HG02571 (cell line): ENCODE results near the gene RYK.

Source experiments
- ATAC-seq: cut with Tn5 transposase; IDR thresholded peaks from one replicate; pipeline ENCODE4 v1.9.1; 2021; ENCODE audit warnings: mild to moderate bottlenecking, moderate library complexity; ENCODE audit not compliant: unreplicated experiment

The RYK gene

DNA sequence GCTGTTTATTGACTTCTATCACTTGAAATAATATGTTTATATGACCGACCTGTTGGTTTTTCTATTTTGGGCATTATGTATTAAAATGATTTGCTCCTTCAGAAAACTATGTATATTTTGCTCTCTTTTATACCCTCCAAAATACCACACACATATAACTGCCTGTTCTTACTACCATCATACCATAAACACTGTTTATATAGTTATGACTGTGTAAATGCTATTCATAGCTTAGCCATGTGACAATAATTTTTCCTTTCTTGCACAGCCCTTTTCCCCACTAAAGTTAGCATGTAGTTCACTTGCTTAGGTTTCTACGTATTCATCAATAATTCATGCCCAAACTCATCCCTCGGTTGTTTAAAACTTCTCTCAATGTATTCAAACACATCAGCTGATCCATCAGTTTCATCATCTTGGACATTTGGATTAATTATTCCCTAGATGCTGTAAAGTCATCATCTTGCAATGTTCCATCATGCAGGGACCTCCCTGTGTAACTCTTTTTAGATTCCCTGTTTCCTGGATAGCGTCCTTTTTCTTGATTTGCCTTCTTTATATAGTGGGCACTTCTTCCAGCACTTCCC, 8.2 kb upstream of the RYK start:
- ATAC-seq: no peak

DNA sequence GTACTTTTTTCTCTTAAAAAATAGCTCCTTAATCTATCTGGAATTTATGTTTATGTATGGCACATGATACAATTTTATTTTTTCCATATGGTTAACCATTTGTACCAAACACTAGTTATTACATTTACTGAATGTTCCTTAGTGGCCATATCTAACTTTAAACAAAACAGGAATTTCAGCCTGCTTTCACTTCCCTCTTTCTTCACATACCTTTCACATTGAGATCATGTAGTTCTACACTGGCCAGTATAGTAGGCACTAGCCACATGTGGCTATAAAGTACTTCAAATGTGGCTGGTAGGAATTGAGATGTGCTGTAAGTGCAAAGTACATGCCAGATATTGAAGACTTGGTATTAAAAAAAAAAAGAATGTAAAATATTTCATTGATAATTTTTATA, 4.7 kb upstream of the RYK start:
- no peak for ATAC-seq

DNA sequence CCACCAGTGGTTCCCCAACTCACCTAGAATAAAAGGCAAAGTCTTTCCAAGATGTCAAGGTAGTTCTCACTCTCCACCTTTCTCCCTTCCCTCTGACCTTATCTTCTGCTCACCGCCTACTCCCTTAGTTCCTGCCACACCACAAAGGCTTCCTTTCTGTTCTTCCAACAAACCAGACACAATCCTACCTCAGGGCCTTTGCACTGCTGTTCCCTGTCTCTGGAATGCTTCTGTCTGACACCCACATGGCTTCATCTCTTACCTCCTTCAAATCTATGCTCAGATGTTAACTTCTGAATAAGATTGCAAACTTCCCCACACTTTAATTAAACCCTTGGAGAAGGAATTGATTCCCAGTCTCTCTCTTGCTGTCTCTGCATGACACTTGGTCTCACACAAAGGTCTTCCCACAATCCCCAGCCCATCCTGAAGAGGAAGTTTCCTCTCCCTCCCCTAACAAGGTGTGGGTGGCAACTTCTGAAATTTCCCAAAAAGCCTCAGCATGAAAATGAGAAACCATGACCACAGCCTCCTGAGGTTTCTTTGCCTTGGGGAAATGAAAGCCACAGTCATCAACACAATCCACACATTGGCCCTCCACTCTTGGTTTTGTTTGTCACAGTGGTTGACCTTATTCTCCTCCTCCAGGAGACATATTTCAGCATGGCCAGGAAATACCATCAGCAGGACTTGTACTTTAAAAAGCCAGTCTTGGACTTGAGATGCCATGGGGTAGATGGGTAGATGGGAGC, 3.0 kb upstream of the RYK start:
- no peak for ATAC-seq

DNA sequence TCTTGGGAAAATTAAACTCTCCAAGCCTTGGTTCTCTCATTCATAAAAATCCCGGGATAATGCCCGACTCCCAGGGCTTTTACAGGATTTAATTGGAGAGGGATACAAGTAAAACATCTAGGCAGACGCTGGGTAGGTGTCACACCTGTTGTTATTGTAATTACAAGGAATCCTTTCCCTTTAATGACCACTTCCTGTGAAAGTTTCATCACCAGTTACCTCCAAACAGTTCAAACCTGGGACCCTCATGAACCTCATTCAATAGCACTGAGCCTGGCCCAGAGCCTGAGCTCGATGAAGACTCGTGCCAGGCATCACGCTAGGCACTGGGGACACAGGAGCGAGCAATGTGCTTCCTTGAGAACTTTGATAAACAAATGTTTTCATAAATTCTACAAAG, 2.1 kb upstream of the RYK start:
- no peak for ATAC-seq

DNA sequence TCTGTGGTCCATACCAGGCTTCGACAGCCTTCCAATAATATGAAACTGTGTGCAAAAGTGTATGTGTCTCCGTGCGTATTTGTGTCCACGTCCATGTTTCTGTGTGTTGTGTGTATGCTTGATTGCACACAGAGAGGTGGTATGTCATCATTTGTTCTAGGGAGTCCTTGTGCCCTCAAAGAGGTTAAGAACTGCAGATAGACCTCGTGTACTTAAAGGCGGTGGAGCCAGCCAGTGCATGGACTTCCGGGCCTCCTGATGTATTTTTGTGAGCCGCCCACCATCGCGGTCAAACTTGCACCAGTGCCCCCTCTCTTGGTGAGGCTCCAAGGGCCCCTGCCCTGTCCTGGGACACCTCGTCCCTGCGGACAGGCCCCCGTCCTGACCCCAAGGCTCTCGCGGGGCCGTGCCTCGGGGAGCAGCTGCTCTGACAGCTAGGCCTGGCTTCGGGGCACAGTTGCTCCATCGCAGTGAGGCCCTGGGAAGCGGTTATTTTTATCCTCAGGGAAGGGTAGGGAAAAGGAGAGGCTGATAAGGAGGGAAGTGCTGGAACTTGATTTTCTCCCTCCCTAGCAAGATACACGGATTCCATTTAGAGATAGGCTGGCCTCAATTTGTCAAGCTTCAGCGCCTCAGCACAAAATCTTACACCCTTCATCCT, 1.2 kb upstream of the RYK start:
- no peak for ATAC-seq

DNA sequence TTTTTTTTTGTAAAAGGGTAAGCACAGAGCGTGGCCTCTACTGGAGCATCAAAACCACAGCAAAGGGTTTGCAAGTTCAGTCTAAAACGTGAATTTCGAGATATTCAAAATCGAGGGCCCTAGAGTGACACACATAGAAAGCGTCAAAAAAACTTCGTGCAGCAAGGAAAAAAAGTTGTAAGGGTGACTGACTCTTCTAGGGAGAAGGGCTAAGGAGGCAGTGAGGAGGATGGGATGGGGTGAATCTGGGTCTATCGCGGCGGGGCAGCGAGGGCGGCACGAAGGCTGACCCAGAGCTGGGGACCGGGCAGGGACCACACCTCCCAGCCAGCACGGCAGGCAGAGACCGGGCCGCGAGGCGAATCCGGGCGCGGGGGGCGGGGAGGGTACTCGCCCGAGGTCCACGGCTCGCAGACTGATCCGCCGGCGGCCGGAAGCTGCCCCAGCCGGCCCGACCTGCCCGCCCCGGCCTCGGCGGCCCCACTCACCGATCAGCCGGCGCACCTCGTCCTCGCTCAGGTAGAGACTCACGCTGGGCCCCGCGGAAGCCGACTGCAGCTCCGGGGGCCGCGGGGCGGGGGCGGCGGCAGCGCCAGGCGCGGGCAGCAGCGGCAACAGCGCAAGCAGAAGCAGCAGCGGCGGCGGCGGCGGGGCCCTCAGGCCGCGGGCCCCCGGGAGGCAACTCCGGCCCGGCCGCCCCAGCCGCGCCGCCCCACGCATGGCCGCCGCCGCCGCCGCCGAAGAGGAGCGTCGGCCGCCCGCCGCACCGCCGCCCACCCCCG, 533 bp downstream of the RYK start:
- ATAC-seq: peak; percentile 55

DNA sequence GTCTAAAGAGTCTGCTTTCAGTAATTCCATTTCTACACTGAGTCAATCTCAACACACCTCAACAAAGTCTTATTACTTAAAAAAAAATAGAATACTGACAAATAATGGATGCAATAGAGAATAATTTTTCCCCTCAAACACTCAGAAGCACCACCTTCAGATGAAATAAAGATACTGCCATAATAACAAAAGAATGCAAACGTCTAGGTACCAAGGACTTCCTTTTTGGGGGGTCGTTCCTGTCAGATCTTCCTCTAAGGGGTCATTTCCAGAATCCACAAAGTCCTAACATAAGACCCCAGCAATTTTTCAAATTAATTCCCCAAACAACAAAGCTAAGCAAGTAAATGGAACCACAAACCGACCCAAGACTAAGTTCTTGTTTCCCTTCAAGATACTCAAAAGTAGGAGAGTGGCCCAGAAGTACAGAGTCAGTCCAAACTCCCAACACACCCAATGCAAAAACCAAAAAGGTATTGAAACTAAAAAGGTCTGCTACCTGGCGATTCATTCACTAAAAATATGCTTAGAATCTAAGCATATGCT, 1.3 kb downstream of the RYK start:
- no peak for ATAC-seq

DNA sequence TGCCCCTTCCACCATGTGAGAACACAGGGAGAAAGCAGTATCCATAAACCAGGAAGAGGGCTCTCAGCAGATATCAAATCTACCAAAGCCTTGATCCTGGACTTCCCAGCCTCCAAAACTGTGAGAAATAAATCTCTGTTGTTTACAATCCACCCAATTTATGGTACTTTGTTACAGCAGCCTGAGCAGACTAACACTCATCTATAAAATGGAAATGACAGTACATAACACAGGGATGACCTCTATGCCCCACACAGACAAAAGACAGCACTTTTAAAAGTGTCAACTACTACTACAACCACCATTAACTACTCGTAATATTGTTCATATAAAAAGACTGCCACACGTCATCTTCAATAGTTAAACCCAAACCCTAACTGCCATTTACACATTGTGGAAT, 5.7 kb downstream of the RYK start:
- ATAC-seq: no peak

DNA sequence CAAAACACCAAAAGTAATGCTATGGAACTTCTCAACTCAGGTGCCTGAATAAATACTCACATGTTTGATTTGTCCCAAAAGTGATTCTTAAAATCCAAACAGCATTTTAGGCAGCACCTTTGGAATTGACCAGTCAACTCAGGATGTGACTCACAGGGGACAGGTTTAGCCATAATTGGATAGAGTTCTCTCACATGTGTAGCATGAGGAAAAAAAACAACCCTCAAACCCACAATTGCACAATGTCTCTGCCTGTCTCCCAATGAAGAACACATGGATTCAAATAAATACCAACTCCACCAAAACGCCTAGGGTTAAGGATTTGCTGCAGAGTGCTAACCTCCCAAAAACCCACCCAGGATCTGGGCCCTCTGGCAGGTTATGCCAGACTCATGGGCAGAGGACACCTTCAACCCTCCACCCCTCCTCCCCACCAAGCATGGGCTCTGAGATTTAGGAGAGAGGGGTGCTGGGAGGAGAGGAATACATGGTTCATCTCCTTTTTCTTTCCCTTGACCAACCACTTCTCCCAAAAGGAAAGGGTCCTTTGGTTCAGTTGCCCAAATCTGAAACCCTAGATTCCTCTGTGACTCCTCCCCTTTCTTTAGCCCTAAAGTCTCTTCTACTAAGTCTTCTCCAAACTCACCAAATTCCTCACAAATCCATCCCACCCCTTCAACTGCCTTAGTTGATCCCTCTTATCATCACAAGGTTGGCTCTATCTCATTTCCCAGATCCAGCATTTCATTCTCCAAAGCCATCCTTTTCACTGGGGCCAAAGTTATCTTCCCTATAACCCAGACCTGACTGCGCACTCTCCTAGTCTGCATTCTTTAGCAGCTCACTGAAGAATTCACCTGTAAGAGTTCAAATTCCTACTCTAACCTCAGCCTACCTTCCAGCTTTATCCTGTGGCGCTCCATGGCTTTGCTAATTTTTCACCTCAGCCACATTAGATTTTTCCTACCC, 7.7 kb downstream of the RYK start:
- no peak for ATAC-seq

DNA sequence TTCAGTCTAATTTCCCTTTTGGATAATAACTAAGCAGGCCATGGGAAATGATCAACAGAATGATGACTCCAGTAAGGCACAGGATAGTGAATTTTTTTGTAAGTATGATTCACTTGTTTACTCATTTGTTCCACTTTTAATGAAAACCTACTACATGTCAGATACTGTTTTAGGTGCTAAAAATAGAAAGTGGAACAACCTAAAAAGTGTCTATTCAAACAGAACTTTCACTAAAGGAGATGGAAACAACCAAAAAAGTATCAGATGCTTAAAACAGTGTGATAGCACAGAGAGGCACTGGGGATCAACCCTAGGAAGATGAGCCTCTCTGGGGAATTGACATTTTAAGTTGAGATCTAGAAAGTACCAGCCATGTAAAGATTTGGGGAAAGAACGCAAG, 11.1 kb downstream of the RYK start:
- ATAC-seq: no peak

DNA sequence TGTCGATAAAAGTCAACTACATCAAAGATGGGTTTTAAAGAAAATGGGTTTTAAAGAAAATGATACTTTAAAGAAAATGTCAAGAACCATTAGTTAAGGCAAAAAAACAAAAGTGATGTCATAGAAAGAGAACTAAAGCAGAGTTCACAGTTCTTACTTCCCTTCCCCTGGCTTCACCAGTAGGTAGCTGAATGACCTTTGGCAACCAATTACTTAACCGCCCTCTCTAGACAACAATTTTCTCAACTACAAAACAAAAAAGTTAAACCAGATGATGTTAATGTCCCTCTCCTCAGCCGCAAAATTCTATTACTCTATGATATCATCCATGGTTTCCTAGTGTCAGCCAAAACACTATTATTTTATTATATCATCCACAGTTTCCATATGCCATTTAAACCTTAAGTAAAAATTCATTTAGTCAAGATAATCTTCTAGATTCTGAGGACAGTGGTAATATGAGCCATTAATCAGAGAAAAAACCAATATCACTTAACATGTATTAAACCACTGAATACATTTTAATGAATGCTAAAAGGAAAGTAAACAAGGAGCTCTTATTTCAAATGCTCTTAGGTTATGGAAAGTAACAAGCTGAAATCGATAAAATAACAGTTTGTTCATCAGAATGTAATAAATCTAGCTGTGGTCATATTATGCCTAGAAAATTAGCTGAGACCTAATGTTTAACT, 13.1 kb downstream of the RYK start:
- no peak for ATAC-seq

DNA sequence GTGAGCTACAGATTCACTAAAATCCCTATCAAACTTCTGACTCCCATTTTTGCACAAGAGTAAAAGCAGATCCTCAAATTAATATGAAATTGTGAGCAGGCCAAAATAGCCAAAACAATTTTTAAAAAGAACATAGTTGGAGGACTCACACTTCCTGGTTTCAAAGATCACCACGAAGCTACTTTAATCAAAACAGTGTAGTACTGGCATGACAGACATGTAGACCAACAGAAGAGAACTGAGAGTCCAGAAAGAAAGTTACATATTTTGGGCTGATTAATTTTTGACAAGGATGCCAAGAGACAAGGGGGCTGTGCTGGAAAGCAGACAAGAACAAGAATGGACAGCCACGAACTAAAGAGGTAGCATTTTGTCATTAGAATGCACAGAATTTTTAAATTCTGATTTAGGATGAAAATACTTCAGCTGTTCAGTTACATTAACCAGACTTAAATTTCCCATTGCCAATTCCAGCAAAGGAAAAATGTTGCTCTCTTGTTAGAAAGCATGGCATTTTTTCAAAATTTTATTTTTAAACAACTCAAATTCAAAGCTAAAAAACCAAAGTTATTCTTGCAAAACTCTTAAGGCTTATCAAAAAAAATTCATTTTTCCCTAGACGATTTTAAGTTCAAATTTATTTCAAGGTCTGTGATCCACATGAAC, 14.0 kb downstream of the RYK start:
- ATAC-seq: no peak

DNA sequence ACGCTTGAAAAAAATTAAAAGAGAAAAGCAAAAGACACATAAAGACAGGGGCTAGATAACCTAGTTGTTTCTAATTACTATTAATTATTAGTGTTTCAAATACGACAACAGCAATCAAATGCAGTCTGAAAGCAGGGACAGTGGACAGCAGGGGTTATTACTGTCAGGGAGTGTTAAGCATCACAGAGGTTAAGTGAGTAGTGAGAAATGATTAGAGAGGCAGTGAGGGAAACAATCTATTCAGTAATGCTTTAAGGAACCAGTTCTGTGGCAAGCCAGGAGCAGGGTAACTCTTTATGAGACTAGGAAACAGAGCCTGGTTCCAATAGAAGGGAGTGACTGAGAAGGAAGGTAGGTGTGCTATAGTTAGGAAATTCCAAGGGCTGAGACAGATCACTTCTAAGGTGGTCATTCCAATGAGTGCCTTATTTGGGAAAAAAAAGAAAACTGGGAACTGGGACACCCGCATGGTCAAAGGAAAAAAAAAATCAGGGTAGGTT, 15.0 kb downstream of the RYK start:
- ATAC-seq: no peak

DNA sequence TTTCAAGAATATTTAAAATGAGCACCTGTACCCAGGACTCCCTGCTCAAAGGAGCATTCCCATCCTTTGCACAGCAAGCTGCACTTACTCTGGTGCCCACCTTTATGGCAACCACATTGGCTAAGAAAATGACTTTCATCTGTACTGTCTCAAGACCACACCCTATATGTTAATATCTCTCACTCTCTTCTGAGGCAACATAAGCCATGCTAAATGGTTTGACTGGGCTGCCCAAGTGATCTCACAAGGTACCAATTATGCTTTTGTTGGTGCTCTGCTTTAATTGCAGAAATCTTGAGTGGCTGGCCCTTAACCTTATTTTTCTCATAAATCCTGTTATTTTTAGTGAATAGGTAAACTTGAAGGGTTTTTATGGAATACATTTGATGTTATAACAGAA, 17.7 kb downstream of the RYK start:
- ATAC-seq: no peak

DNA sequence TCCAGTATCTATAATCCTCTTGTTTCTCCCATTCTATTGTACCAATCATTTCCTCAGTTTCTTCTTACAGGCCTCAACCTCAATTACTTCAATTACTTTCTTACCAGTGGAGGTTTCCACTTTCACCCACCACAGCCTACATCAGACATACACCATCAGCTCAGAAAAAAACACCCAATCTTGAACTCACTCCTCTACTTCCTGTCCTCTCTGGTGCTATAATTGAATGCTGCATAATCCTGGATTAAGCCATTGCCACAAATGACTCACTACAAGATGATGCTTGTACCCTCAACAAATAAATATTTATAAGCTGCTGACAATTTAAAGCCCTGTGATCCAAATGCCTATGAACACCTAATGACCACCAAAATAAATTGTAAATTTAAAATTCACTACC, 18.5 kb downstream of the RYK start:
- no peak for ATAC-seq

DNA sequence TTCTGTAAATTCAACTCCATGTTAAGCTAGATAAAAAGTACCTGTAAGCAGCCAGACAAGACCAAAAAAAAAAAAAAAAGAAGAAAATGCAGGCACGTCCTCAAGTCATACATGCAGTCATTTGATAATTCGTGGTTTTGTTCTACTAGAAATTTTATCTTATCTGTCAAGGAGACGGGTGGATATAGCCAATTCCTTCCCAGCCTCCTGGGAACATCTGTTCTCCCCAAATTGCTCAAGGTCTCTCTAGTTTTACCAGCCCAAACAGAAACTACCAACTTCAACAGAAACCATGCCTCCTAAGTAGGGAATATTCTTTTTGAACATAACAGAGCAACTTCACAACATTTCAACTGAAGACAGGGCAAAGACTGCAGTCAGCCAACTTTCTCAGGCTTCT, 19.5 kb downstream of the RYK start:
- ATAC-seq: no peak

DNA sequence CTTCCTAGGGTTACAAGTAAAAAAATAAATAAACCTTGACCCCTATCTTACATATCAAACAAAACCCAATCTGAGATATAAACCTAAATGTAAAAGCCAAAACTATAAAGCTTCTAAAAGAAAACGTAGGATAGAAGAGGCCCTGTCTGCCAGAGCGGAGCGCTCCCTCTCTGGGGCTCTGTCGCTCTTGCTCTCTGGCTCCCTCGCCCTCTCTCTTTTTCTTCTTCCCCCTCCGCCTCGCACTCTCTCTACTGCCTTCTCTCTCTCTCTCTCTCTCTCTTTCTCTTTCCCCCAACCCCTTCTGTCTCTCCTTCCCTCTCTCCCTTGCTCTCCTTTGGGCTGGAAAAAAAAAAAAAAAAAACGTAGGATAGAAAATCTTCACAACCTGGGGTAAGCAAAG, 21.6 kb downstream of the RYK start:
- no peak for ATAC-seq

DNA sequence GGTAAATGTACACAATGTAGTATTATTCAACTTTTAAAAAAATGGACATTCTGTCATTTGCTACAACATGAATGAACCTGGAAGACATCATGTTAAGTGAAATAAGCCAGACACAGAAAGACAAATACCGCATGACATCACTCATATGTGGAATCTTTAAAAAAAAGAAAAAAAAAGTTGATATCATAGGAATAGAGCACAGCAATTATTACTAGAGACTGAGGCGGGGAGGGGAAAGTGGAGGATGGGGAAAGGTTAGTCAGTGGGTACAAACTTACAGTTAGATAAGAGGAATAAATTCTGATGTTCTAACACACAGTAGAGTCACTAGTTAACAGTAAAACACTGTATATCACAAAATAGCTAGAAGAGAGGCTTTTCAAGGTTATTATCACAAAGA, 22.2 kb downstream of the RYK start:
- no peak for ATAC-seq

DNA sequence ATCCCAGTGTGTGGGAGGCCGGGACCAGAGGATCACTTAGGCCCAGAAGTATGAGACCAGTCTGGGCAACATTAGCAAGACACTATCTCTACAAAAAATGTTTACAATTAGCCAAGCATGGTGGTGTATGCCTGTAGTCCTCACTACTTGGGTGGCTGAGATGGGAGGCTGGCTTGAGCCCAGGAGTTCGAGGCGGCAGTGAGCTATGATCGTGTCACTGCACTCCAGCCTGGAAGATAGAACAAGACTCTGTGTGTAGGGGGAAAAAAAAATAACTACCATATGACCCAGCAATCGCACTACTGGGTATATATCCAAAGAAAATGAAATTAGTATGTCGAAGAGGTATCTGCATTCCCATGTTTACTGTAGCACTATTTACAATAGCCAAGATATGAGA, 22.6 kb downstream of the RYK start:
- ATAC-seq: no peak
